ENCODE measurements around the gene CPA5.

The CPA5 gene

DNA sequence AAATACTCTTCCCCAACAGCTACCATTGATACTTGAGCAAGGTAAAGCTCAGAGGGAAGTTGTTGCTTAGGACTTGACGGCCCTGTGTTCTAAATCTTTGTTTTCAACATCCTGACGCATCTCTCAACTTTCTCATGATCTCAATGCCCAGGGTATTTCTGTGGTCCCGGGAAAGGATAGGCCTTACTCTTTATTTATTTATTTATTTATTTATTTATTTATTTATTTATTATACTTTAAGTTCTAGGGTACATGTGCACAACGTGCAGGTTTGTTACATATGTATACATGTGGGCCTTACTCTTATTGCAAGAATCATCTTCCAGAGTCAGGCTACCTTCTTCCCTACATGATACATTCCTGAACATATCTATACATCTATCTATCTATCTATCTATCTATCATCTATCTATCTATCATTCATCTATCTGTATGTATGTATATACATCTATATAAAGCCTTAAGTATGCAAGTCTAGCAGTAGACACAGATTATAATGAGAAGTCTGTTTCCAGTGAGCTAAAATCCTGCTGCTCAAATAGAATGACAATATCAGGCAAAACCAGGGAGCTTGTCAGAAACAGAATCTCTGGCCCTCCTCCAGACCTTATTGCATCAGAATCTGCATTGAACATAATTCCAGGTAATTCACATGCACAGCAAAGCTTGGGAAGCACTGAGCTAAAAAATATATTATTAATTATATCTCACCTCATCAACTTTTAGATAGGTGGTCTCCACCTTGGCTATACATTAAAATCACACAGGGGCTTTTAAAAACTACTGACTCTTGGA lies 12.2 kb upstream of the CPA5 start:
- no peak for DNase-seq (ENCODE audit: low spot score)

DNA sequence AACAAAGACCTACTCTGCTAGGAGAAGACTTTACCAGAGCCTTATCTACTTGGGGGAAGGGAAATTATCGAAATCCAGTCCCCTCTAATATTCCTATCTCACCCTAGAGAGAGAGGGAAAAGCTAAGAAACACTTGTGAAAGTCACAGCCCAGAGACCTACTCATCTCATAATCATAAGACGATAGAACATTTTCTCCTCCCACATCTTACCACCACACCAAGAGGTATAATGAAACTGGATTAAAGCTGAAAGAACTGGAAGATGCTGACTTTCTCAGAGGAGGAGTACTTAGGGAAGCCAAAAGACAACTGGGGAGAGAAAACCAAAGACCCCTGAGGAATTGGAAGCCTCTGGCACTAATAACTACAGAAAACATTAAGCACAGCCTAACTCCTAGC lies 10.8 kb upstream of the CPA5 start:
- DNase-seq (ENCODE audit: low spot score) = no peak

DNA sequence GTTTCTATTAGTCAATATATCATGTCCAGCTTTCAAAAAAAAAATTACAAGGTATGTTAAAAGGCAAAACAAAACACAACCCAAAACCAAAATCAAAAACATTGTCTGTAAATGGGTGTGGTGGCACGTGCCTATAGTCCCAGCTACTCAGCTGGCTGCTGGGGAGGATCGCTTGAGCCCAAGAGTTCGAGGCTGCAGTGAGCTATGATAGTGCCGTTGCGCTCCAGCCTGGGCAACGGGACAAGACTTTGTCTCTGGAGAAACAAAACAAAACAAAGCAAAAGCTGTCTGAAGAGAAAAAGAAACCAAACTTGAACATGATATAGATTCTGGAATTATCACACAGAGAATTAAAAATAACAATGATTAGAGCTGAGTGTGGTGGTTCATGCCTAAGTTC lies 10.3 kb upstream of the CPA5 start:
- no peak for DNase-seq (ENCODE audit: low spot score)

DNA sequence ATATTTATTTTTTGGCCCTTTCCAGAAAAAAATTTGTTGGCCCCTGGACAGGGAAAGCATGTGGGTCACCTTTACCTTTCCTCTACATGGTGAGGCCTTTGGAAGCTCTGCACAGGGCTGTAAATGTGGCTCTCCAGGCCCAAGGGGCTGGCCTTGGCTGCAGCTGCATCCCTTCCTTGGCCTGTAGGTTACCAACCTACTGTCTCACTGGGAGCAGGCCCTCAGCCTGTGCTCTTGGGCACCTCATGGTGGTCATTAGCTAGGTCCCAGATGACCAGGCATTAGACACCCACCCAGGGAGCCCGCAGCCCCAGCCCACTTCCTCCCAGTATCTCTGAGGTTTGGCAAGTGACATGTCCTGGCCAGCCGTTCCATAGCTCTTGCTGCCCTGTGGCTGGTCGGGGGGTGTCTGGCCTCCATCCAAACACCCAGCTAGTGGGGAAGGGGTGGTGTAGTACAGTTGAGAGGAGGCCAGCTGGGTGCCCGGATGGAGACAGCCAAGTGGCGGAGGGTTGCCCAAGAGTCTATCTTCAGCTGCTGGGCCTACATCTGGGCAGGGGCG lies 7.1 kb upstream of the CPA5 start:
- DNase-seq (ENCODE audit: low spot score) = no peak

DNA sequence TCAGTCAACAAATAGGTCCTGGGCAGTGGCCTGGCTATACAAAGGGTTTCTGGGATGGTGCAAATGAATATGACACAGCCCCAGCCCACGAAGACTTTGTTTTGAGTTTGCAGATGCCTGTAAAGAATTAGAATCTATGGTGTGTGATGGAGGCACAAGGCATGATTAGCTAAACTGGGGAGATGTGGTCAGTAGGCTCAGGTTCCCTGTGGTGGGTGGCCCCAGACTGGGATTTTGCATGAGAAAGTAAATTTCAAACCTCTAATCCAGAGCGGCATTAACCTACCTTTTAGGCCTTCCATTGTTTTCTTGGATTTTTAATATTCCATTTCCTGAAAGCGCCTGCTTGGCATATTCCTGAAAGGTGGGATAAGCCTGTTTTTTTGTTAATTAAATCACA lies 6.4 kb upstream of the CPA5 start:
- DNase-seq (ENCODE audit: low spot score) = no peak

DNA sequence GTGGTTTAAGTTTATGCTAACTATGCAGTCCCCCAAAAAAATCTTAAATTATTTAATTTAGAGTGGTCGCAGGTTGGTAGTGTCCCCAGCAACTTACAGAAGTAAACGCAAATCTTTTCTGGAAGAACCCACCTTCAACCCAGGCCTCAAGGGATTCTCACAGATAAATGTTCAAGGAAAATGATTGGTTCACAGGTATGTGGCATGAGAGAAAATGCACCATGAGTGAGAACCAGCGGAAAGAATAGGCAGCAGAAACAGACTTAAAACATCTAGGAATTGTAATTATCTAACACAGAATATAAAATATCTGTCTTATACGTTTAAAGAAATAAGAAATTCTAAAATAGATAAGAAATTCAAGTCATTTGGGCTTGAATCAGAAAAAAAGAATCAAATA lies 2.7 kb upstream of the CPA5 start:
- no peak for DNase-seq (ENCODE audit: low spot score)

DNA sequence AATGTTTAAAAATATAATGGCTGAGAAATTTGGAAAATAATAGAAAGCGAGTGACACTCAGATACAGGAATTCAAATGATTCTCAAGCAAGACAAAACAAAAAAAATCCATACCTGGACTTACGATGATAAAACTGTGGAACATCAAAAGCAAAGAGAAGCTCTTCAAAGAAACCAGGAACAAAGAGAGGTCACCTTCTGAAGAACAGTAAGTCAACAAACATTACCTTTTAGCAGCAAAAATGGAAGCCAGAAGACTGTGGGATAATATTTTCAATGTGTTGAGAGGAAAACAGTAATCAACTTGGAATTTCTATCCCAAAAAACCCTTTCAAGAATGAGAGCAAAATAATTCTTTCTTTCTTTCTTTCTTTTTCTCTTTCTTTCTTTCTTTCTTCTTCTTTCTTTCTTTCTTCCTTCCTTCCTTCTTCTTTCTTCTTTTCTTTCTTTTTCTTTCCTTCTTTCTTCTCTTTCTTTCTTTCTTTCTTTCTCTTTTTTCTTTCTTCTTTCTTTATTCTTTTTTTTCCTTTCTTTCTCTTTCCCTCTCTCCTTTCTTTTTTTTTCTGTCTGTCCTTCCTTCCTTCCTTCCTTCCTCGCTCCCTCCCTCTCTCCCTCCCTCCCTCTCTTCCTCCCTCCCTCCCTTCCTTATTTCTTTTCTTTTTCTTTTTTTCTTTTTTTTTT lies 1.8 kb upstream of the CPA5 start:
- no peak for DNase-seq (ENCODE audit: low spot score)

DNA sequence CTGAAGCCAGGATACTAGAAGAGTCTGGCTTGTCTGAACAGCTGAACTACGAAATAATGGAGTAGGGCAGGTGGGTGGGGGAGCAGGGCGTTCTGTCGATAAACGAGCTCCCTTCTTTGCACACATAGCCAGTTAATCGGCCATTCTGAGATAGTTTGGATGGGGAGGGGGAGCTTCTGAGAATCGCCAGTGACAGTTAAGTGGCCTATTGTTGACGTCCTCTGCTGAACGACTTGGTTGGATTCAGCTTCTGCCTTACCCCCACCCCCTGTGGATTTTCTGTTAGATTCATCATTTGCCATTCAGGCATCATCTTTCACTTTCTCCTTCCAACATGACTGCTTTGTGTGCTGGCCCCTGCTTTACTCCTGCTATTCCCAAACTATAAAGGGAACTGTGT lies 520 bp downstream of the CPA5 start:
- no peak for DNase-seq (ENCODE audit: low spot score)

DNA sequence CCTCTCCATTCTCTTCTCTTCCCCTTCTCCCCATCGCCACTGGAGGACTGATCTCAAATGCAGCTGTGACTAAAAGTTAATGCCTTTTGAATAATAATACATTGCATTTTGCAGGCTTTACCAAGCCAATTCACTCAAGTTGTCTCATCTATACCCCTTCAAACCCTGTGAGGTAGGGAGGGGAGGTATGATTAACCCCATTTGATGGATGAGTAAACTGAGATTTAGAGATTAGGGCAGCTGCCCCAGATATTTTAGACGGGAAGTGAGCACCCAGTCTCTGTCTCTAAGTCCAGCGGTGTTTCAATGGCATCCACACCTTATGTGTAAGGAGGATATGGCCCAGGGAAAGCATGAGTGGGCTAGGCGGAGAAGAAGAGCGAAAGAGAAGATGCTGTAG lies 1.1 kb downstream of the CPA5 start:
- no peak for DNase-seq (ENCODE audit: low spot score)

DNA sequence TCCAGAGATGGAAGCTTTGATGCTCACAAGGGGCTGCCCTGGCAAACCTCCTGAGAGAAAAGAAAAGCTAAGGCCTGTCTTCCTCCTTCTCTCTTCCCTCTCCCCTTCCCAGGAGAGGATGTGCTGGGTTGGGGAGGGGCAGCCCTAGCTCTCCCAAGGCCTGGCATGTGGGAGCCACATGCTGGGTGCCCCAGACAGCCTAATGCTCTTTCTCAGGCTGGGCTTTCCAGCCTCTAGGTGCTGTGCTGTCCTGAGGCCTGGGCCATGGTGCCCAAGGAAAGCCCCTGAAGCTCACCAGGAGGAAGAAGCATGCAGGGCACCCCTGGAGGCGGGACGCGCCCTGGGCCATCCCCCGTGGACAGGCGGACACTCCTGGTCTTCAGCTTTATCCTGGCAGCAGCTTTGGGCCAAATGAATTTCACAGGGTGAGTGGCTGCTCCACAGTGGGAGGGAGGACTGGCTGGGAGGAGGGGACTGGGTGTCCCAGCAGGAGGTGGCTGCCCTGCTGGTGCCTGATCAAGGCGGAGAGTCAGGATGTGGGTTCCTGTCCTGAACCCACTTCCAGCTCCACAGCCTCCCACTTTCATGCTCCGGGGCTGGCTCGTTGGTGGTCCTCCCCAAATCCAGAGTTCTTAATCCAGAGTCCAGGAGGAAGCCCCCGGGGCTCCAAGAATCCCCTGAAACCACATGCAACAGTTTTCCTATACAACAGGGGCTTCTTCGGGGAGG lies 1.7 kb downstream of the CPA5 start:
- DNase-seq (ENCODE audit: low spot score) = no peak

DNA sequence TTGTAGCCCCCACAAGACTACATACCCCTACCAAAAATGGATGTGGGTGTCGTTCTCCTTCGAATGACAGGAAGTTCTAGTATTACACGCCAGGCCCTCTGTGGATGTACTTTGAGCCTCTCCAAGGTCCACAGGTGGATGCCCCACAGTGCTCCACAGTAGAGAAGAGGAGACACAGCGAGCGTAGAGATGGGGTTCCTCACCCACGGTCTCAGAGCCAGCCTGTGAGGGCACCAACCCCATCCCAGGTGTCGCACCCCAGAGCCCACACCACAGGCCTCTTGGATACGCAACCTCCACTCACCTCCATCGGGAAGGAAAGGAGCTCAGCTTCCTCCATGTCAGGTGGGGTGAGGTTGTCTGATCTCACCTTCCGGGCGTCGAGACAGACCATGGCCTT lies 2.3 kb downstream of the CPA5 start:
- no peak for DNase-seq (ENCODE audit: low spot score)

DNA sequence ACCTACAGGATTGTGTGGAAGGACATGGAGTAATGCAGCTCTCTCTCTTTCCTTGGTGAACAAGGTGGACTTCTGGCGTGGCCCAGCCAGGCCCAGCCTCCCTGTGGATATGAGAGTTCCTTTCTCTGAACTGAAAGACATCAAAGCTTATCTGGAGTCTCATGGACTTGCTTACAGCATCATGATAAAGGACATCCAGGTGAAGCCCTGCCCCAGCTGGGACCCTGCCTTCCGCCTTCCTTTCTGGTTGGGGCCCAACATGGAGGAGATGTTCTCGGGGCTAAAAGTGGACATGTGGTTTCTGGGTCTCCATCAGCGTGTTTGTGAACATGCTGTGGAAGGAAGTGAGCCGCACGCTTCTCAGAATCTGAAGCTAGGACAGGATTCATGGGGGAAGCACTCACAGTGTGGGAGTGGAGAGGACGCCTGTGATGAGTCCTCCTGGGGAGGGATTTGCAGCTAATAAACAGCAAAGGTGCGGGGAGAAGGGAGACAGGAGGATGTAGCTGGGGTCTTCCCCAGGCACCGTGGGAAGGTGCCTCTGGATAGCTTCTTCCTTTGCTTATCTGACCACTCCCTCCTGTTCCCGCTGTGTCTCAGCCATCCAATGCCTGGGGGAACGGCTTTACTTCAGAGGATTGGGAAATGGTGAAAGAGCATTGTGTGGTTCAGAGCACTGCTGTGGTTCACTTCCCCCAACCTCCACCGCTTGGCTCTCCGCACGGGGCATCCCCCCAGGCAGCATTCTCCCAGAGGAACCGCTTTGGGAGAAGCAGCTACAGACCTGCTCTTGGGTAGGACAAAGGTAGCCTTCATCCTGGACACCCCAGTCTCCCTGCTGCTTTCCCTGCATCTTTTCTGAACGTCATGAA lies 5.5 kb downstream of the CPA5 start:
- DNase-seq (ENCODE audit: low spot score) = no peak

DNA sequence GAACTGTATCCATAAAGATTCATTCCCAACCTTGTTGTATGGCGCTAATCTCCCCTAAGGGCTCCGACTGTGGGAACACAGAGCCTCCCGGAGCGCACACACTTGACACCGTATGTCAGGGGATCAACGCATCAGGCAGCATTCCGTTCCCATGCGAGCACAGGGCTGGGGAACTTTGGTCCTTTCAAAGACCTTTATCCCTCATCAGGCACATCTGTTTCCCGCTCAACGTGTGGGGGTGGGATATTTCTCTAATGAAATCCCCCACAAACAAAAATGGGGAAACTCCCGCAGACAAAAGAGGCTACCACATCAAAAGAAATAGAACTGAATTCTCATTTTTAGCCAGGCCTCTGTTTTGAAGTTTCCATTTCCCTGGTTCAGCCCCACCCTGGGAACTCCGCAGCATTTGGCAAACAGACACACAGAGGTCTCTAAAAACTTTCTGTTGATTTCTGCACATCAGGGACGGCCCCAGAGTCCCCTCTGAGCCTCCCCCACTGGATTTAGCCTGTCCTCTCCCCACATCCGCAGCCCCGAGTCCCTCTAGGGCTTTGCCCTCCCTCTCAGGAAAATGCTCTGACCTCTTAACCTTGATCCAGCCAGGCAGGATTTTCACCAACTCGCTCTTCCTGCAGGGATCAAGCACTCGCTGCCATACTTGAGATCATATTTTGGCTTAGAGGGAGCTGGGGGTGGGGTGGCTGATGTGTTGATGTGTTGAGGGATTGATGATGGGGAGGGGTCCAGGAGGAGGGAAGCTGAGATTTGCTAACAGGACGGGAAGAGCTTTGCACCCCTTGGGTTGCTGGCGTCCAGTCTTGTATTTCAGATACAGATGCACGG lies 6.6 kb downstream of the CPA5 start:
- DNase-seq (ENCODE audit: low spot score) = no peak

DNA sequence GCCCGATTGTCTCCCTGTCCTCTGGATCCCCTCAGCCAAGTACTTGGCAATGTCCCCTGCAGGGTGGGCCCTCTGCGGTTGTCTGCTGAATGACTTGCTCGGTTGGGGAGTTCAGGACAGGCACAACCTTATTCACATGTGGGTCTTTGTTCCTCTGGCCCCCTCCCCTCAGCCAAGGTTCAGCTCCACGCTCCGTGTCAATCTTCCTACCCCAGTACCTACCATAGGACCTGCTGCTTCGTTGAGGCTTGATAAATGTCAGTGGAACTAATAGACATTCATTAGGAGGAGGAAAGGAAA lies 7.1 kb downstream of the CPA5 start:
- no peak for DNase-seq (ENCODE audit: low spot score)

DNA sequence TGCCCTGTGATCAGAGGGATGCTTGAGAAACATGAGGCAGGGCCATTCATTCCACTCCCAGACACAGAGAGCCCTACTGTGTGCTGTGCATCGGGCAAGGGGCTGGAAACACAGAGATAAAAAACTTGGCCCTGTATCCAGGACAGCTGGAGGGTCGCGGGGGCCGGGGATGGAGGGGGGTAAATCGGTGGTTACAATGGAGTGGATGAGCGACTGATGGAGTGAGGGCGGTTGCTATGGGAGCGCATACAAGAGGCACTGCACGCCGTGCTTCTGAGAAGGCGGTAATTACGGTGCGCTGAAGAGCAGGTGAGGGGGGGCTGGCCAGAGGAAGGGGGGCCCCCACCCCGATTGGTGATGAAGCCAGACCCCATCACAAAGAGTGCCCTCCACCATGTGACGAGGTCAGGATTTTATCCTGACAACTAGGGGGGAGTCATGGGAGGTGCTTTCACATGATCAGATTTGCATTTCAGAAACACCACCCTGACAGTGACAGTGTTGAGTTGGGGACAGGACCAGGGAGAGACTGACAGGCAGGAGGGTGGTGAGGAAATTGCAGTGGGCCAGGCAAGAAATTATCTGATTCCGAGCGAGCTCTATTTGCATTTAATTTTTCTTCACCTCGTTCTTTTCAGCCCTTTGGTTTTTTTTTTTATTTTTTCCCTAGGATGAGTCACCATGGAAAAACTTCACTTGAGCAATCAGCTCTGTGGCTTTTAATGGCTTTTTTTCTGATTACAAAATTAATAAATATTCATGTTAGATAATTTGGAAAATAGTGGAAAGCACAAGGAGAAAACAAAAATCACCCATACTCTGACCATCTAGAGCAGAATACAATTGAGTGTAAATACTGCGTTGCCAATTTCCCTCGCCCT lies 7.8 kb downstream of the CPA5 start:
- no peak for DNase-seq (ENCODE audit: low spot score)

DNA sequence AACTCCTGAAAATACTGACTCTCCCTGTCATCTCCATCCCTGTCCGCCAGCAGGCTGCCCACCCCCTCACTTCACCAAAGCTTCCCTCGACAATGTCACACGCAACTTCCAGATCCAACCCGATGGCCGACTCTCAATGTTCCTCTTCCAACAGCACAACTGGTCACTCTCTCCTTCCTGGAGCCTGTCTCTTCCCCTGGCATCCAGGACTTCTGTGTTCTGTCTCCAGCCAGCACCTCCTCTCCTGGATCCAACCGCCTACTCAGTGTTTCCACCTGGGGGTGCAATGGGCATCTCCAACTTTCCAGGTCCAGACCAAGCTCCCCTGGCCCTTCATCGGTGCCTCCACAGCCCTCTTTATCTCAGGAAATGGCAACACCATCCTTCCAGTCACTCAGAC lies 8.6 kb downstream of the CPA5 start:
- DNase-seq (ENCODE audit: low spot score) = no peak

DNA sequence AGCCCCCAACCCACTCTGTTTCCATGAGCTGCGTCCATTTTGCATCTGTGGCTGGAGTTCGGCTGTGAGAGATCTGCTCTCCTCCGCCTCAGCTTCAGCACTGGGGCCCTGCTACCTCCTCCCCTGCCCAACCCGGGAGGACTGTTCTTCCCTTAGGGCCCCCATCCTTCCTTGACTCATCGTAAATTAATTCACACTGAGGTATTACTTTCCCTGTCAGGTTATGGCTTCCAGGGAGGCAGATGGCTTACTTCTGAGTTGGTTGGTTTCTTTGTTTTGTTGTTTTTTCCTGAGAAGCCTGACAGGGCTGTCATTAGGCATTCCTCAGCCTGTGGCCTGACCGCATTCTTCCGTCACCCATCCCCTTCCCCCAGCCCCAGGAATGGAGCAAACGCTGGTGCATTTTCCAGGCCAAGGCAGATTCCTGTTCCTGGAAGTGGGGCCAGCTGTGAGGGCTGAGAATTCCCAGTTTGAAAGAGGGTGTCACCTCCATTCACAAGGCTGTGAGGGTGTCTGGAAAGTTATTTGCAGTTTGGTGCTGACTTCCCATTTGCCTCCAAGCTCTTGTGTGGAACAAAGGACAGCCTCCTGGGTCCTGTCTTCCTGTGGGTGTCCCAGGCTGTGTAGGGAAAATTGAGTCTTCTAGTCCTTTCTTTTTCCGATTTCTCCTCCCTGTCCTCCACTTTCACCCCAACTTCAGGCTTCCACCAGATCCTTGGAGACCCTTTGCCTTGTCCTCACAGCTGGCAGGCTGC lies 11.7 kb downstream of the CPA5 start:
- no peak for DNase-seq (ENCODE audit: low spot score)

DNA sequence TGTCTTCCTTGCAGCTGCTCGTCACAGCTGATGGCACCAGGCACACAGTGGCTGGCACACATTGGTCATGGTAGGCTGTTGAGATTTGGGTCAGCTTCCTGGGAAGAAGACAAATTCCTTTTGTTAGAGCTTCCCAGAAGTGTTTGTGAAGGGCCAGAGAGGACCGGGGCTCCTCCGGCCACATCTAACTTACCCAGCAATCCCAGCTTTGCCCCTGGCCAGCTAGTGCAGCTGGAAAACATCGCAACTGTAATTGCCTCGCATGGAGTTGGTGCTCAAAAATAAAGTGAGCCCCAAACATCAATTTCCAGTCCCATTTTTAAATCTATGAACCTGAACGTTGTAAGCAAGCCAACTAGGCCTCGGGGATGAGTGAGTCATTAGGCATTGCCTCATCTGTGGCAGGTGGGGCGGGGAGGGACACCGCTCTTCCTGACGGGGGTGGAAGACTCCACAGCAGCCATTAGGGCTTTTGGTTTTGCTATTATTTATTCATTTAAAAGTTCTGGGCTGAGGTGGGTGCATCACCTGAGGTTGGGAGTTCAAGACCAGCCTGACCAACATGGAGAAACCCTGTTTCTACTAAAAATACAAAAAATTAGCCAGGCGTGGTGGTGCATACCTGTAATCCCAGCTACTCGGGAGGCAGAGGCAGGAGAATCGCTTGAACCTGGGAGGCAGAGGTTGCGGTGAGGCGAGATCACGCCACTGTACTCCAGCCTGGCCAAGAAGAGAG lies 12.4 kb downstream of the CPA5 start:
- no peak for DNase-seq (ENCODE audit: low spot score)

DNA sequence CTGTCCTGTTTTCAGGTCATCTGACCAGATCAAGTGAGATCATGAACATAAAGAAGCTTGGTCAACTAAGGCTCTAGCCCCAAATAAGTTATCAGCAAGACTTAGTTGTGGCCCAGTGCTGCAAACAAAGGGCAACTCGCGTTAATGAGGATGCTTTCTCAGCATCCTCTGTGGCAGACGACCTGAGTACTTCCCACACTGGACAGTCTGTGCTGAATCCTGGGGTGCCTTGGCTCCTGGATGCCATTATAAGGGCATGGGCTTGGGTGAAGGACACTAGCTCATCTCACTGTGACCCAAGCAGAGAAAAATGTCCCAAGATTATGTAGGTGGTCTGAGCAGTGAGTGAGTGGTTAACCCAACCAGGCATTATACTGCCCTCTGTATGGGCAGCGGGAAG lies 13.9 kb downstream of the CPA5 start:
- no peak for DNase-seq (ENCODE audit: low spot score)
